Osteoblast (primary cell): Measurements from ENCODE around the gene CNRIP1. TPM values are rescaled to one million over a fixed set of nuclear protein-coding genes. Genes with fewer than 3 reads are reported as not detected.

Experiments
- DNase-seq: peaks from one replicate; pipeline ENCODE4 v3.0.0; 2011; ENCODE audit warnings: low spot score, mixed read lengths; ENCODE audit not compliant: insufficient read length; ENCODE audit errors: missing footprints
- H2AFZ ChIP-seq: 2 replicates; pipeline ENCODE4 v1.6.0; 2011; ENCODE audit warnings: mild to moderate bottlenecking, low read length
- H3K27ac ChIP-seq: 2 replicates; pipeline ENCODE4 v1.5.1; 2011; ENCODE audit warnings: mild to moderate bottlenecking, low read depth, low read length, moderate library complexity
- H3K27me3 ChIP-seq: 2 replicates; pipeline ENCODE4 v1.6.0; 2012; ENCODE audit warnings: mild to moderate bottlenecking, control low read depth, inconsistent platforms, low read length, moderate library complexity; ENCODE audit not compliant: insufficient read depth
- H3K36me3 ChIP-seq: 2 replicates; pipeline ENCODE4 v1.5.1; 2011; ENCODE audit warnings: mild to moderate bottlenecking, low read length, control low read depth, moderate library complexity; ENCODE audit not compliant: insufficient read depth
- H3K4me1 ChIP-seq: 2 replicates; pipeline ENCODE4 v1.5.1; 2011; ENCODE audit warnings: mild to moderate bottlenecking, low read length, control low read depth, moderate library complexity; ENCODE audit not compliant: insufficient read depth
- H3K4me2 ChIP-seq: 2 replicates; pipeline ENCODE4 v1.6.0; 2011; ENCODE audit warnings: mild to moderate bottlenecking, low read length; ENCODE audit not compliant: insufficient read depth
- H3K4me3 ChIP-seq: fragments of 200-600 bp; sonication (generic); 3 replicates; pipeline ENCODE4 v1.5.1; 2012; ENCODE audit warnings: mild to moderate bottlenecking, low read length, inconsistent platforms; ENCODE audit not compliant: insufficient read depth
- H3K79me2 ChIP-seq: 2 replicates; pipeline ENCODE4 v1.6.0; 2012; ENCODE audit warnings: mild to moderate bottlenecking, low read length, control low read depth, inconsistent platforms; ENCODE audit not compliant: insufficient read depth
- H3K9me3 ChIP-seq: 2 replicates; pipeline ENCODE4 v1.5.1; 2011; ENCODE audit warnings: low read depth, low read length, control low read depth
- H4K20me1 ChIP-seq: 2 replicates; pipeline ENCODE4 v1.6.0; 2012; ENCODE audit warnings: mild to moderate bottlenecking, low read length, control low read depth; ENCODE audit not compliant: insufficient read depth
- total RNA-seq: library from RNA; depleted of rRNA; stranded (reverse); fragments of >200 nt; gene quantifications from 2 replicates; pipeline ENCODE4 v1.2.3, GENCODE V29; 2012
- TF ChIP-seq, protein P1 (sequence below): IDR thresholded peaks from 2 replicates; pipeline ENCODE4 v1.5.1; 2011; ENCODE audit warnings: mild to moderate bottlenecking, low read depth, low read length, moderate library complexity; ENCODE audit errors: extremely low read depth

CNRIP1 gene
- total RNA-seq, 1 donor: 43.4 TPM

DNA sequence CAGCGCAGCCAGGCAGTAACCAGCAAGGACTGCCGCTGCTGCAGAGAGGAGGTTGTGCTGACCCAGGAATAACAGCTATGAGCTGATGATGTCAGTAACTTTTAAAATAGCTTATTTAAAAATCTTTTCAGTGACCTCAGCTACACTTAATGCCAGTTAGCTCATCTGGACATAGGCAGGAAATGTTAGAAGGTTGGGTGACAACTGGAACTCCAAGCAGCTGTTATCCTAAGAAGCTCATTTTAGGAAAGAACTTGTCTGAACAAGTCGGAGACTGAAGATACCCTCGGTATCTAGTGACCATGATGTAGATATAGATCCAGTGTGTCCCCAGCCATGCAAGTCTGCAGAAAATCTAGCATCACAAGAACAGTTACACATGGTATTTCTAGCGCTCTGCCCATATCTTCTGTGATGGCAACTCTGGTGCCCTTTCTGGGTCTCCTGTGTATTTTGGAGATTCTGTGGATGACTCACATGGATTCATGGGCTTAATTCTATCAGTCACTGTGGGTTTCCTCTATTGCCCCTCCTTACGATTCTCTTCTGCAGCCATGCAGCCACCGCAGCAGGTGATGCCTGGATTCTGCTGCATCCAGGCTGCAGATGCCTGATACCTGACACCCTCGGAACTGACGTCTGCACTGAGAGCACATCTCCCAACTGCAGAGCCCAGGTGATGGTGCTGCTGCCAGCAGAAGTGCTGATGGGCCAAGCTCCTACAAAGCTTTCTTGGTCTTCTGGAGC lies 25.6 kb upstream of the CNRIP1 start:
- Histone ChIP-seq H3K4me1 (no peaks in the 10 kb centered on the region), H3K27me3 (no peaks in the 10 kb centered on the region), H3K36me3 (no peaks in the 10 kb centered on the region), H3K4me3 (no peak overlapping the region), H4K20me1 (no peaks in the 10 kb centered on the region), H3K79me2 (no peaks in the 10 kb centered on the region), H3K4me2 (no peak overlapping the region), H3K9me3 (no peaks in the 10 kb centered on the region), H2AFZ (no peak overlapping the region), H3K27ac (no peak overlapping the region)
- TF ChIP-seq, protein P1, sequence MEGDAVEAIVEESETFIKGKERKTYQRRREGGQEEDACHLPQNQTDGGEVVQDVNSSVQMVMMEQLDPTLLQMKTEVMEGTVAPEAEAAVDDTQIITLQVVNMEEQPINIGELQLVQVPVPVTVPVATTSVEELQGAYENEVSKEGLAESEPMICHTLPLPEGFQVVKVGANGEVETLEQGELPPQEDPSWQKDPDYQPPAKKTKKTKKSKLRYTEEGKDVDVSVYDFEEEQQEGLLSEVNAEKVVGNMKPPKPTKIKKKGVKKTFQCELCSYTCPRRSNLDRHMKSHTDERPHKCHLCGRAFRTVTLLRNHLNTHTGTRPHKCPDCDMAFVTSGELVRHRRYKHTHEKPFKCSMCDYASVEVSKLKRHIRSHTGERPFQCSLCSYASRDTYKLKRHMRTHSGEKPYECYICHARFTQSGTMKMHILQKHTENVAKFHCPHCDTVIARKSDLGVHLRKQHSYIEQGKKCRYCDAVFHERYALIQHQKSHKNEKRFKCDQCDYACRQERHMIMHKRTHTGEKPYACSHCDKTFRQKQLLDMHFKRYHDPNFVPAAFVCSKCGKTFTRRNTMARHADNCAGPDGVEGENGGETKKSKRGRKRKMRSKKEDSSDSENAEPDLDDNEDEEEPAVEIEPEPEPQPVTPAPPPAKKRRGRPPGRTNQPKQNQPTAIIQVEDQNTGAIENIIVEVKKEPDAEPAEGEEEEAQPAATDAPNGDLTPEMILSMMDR: no peak
- DNase-seq: no peak

DNA sequence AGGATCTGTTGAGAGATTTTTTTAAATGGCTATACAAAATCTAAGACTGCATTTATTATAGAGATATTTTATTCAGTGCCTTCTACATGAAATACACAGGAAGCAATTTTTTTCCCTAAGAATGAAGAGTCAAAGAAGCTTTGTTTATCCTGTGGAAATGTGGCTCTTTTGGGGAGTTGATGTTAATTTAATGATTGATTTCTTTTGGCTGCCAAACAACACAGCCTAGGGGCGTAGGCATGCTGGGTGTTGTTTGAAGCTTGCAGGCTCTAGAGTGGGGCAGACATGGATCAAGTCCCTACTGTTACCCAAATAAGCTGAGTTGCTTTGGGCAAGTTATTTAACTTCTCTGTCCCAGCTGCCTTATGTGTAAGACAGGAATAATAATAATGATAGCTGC lies 24.3 kb upstream of the CNRIP1 start:
- Histone ChIP-seq H3K9me3 (no peaks in the 10 kb centered on the region), H3K4me1 (no peaks in the 10 kb centered on the region), H3K4me2 (no peak overlapping the region), H4K20me1 (no peaks in the 10 kb centered on the region), H3K27me3 (no peaks in the 10 kb centered on the region), H3K36me3 (no peaks in the 10 kb centered on the region), H3K27ac (no peak overlapping the region), H2AFZ (no peak overlapping the region), H3K79me2 (no peaks in the 10 kb centered on the region), H3K4me3 (no peak overlapping the region)
- TF ChIP-seq, protein P1: no peak
- DNase-seq: no peak

DNA sequence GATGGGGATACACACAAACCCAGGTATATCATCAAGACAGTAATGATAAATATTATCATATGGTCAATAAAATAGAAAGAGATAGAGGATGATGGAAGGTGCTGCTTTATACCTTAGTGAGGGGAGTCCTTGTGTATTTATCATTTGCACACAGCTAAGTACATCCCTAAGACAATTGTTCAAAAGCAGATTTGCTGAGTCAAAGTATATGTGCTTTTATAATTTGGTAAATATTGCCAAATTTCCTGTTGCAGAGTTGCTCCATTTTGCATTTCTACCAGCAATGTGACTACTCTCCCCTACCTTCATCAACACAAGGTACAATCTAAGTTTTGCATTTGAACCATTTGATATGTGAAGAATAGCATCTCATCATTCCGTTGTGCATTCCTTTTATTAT lies 22.7 kb upstream of the CNRIP1 start:
- H4K20me1 ChIP-seq: no peaks in the 10 kb centered on the region
- no peaks in the 10 kb centered on the region for H3K27me3 ChIP-seq
- DNase-seq: no peak
- no peaks in the 10 kb centered on the region for H3K36me3 ChIP-seq
- no peaks in the 10 kb centered on the region for H3K9me3 ChIP-seq
- no peak overlapping the region for H3K4me2 ChIP-seq
- H3K79me2 ChIP-seq: no peaks in the 10 kb centered on the region
- H3K4me1 ChIP-seq: no peaks in the 10 kb centered on the region
- H2AFZ ChIP-seq: no peak overlapping the region
- TF ChIP-seq, protein P1: no peak
- no peak overlapping the region for H3K27ac ChIP-seq
- no peak overlapping the region for H3K4me3 ChIP-seq

DNA sequence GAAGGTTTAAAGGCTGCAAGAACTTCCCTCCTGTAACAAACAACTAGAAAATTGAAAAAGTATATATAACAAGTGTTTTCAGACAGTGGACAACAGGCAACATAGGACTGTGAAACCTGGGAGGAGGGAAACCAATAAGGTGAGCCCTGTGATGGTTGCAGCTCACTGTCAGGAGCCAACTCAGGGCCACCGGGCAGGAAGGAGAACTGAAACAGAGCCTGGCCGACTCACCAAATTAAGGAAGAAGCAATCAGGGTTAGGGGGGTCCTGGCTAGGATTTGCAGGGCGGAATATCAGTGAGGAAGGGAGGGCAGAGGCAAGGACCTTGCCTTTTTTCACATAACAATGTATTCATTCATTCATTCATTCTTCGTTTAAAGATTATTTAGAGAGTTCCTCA lies 21.8 kb upstream of the CNRIP1 start:
- H2AFZ ChIP-seq: no peak overlapping the region
- H3K36me3 ChIP-seq: no peaks in the 10 kb centered on the region
- no peak overlapping the region for H3K4me3 ChIP-seq
- TF ChIP-seq, protein P1: no peak
- H4K20me1 ChIP-seq: no peaks in the 10 kb centered on the region
- H3K4me1 ChIP-seq: peaks cover 3% of the 10 kb centered on the region
- H3K27me3 ChIP-seq: no peaks in the 10 kb centered on the region
- H3K9me3 ChIP-seq: no peaks in the 10 kb centered on the region
- no peaks in the 10 kb centered on the region for H3K79me2 ChIP-seq
- no peak overlapping the region for H3K27ac ChIP-seq
- DNase-seq: no peak
- no peak overlapping the region for H3K4me2 ChIP-seq
